SK-N-SH treated with all-trans-retinoic acid at 6 μM for 48 hours (cell line): Measurements from ENCODE around the gene PPT2.

Experiments
- ATAC-seq: fragments of 200-7000 bp; cut with Tn5 transposase; 3 replicates; pipeline ENCODE4 v1.9.1; 2020; ENCODE audit warnings: mild to moderate bottlenecking, moderate library complexity
- ARNTL ChIP-seq: fragments of 450-650 bp; formaldehyde crosslinking; IDR thresholded peaks from 2 replicates; pipeline ENCODE4 v1.5.0; 2020; ENCODE audit warnings: low read depth, mild to moderate bottlenecking, moderate library complexity, borderline replicate concordance
- BACH2 ChIP-seq: fragments of 250-450 bp; sonication (Bioruptor Pico); IDR thresholded peaks from 2 replicates; pipeline ENCODE4 v1.9.0; 2021; ENCODE audit warnings: mild to moderate bottlenecking, borderline replicate concordance
- CREB5 ChIP-seq: fragments of 250-450 bp; sonication (Bioruptor Pico); IDR thresholded peaks from 2 replicates; pipeline ENCODE4 v1.5.1; 2020; ENCODE audit warnings: low read depth, mild to moderate bottlenecking, moderate library complexity
- CSDC2 ChIP-seq: fragments of 250-450 bp; sonication (Bioruptor Pico); IDR thresholded peaks from 2 replicates; pipeline ENCODE4 v1.5.0; 2020; ENCODE audit warnings: mild to moderate bottlenecking, moderate library complexity
- ESRRG ChIP-seq: fragments of 250-450 bp; sonication (Bioruptor Pico); IDR thresholded peaks from 2 replicates; pipeline ENCODE4 v1.6.1; 2021; ENCODE audit warnings: mild to moderate bottlenecking
- GLIS3 ChIP-seq: fragments of 250-450 bp; sonication (Bioruptor Pico); IDR thresholded peaks from 2 replicates; pipeline ENCODE4 v1.5.0; 2020; ENCODE audit warnings: mild to moderate bottlenecking, moderate library complexity
- ISL1 ChIP-seq: fragments of 250-450 bp; sonication (Bioruptor Pico); IDR thresholded peaks from 2 replicates; pipeline ENCODE4 v2.1.2; 2022; ENCODE audit warnings: mild to moderate bottlenecking, moderate library complexity
- OSR1 ChIP-seq: fragments of 250-450 bp; sonication (Bioruptor Pico); IDR thresholded peaks from 2 replicates; pipeline ENCODE4 v1.8.0; 2022; ENCODE audit warnings: moderate library complexity, mild to moderate bottlenecking, inconsistent platforms
- POU6F1 ChIP-seq: fragments of 250-450 bp; sonication (Bioruptor Pico); IDR thresholded peaks from 2 replicates; pipeline ENCODE4 v1.8.0; 2021; ENCODE audit warnings: low read depth, mild to moderate bottlenecking, moderate library complexity, borderline replicate concordance
- PPARA ChIP-seq: fragments of 250-450 bp; sonication (Bioruptor Pico); IDR thresholded peaks from 2 replicates; pipeline ENCODE4 v1.5.0; 2020; ENCODE audit warnings: mild to moderate bottlenecking, borderline replicate concordance
- RARB ChIP-seq: fragments of 250-450 bp; sonication (Bioruptor Pico); IDR thresholded peaks from 2 replicates; pipeline ENCODE4 v1.8.0; 2021; ENCODE audit warnings: mild to moderate bottlenecking, moderate library complexity
- TCF4 ChIP-seq: fragments of 250-450 bp; sonication (Bioruptor Pico); IDR thresholded peaks from 2 replicates; pipeline ENCODE4 v1.8.0; 2021; ENCODE audit warnings: mild to moderate bottlenecking, moderate library complexity, borderline replicate concordance
- TOX ChIP-seq: fragments of 250-450 bp; sonication (Bioruptor Pico); IDR thresholded peaks from 2 replicates; pipeline ENCODE4 v1.8.0; 2021; ENCODE audit warnings: mild to moderate bottlenecking, moderate library complexity, borderline replicate concordance
- ZC3H10 ChIP-seq: fragments of 250-450 bp; sonication (Bioruptor Pico); IDR thresholded peaks from 2 replicates; pipeline ENCODE4 v1.5.1; 2021; ENCODE audit warnings: mild to moderate bottlenecking, moderate library complexity
- ZFP30 ChIP-seq: fragments of 450-650 bp; formaldehyde crosslinking; IDR thresholded peaks from 2 replicates; pipeline ENCODE4 v1.5.0; 2022; ENCODE audit warnings: mild to moderate bottlenecking, moderate library complexity
- ZNF565 ChIP-seq: fragments of 450-650 bp; formaldehyde crosslinking; conservative IDR thresholded peaks from 2 replicates; pipeline ENCODE4 v1.5.0; 2020; ENCODE audit warnings: low read depth, mild to moderate bottlenecking, moderate library complexity
- ZNF70 ChIP-seq: fragments of 450-650 bp; formaldehyde crosslinking; IDR thresholded peaks from 2 replicates; pipeline ENCODE4 v1.5.0; 2020; ENCODE audit warnings: mild to moderate bottlenecking, moderate library complexity
- ZNF8 ChIP-seq: fragments of 450-650 bp; formaldehyde crosslinking; IDR thresholded peaks from 2 replicates; pipeline ENCODE4 v1.5.0; 2020; ENCODE audit warnings: mild to moderate bottlenecking, moderate library complexity
- TF ChIP-seq, protein P1 (sequence below): fragments of 250-450 bp; sonication (Bioruptor Pico); IDR thresholded peaks from 2 replicates; pipeline ENCODE4 v1.5.0; 2020; ENCODE audit warnings: mild to moderate bottlenecking, moderate library complexity
- TF ChIP-seq, protein P2 (sequence below): fragments of 250-450 bp; sonication (Bioruptor Pico); IDR thresholded peaks from 2 replicates; pipeline ENCODE4 v1.5.1; 2021; ENCODE audit warnings: mild to moderate bottlenecking, moderate library complexity
- TF ChIP-seq, protein P3 (sequence below): fragments of 250-450 bp; sonication (Bioruptor Pico); IDR thresholded peaks from 2 replicates; pipeline ENCODE4 v1.8.0; 2020; ENCODE audit warnings: mild to moderate bottlenecking, moderate library complexity, borderline replicate concordance

PPT2 gene

GRCh38 chr6:32146687-32147086 is 7.3 kb upstream of the PPT2 start:
- ATAC-seq: no peak
- TF ChIP-seq PPARA (CRISPR knock-in tag) (no peak), BACH2 (CRISPR knock-in tag) (no peak), ISL1 (CRISPR knock-in tag) (no peak), ZNF8 (no peak), CREB5 (CRISPR knock-in tag) (no peak), ESRRG (no peak), TCF4 (no peak), OSR1 (CRISPR knock-in tag) (no peak), ZNF70 (CRISPR knock-in tag) (no peak), ZNF565 (no peak)
- TF ChIP-seq, protein P1, sequence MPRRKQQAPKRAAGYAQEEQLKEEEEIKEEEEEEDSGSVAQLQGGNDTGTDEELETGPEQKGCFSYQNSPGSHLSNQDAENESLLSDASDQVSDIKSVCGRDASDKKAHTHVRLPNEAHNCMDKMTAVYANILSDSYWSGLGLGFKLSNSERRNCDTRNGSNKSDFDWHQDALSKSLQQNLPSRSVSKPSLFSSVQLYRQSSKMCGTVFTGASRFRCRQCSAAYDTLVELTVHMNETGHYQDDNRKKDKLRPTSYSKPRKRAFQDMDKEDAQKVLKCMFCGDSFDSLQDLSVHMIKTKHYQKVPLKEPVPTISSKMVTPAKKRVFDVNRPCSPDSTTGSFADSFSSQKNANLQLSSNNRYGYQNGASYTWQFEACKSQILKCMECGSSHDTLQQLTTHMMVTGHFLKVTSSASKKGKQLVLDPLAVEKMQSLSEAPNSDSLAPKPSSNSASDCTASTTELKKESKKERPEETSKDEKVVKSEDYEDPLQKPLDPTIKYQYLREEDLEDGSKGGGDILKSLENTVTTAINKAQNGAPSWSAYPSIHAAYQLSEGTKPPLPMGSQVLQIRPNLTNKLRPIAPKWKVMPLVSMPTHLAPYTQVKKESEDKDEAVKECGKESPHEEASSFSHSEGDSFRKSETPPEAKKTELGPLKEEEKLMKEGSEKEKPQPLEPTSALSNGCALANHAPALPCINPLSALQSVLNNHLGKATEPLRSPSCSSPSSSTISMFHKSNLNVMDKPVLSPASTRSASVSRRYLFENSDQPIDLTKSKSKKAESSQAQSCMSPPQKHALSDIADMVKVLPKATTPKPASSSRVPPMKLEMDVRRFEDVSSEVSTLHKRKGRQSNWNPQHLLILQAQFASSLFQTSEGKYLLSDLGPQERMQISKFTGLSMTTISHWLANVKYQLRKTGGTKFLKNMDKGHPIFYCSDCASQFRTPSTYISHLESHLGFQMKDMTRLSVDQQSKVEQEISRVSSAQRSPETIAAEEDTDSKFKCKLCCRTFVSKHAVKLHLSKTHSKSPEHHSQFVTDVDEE (CRISPR knock-in tag): no peak
- TF ChIP-seq, protein P2, sequence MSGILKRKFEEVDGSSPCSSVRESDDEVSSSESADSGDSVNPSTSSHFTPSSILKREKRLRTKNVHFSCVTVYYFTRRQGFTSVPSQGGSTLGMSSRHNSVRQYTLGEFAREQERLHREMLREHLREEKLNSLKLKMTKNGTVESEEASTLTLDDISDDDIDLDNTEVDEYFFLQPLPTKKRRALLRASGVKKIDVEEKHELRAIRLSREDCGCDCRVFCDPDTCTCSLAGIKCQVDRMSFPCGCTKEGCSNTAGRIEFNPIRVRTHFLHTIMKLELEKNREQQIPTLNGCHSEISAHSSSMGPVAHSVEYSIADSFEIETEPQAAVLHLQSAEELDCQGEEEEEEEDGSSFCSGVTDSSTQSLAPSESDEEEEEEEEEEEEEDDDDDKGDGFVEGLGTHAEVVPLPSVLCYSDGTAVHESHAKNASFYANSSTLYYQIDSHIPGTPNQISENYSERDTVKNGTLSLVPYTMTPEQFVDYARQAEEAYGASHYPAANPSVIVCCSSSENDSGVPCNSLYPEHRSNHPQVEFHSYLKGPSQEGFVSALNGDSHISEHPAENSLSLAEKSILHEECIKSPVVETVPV (CRISPR knock-in tag): no peak

GRCh38 chr6:32147401-32148132 is 6.4 kb upstream of the PPT2 start:
- ATAC-seq: no peak
- no peak for TF ChIP-seq ESRRG

DNA sequence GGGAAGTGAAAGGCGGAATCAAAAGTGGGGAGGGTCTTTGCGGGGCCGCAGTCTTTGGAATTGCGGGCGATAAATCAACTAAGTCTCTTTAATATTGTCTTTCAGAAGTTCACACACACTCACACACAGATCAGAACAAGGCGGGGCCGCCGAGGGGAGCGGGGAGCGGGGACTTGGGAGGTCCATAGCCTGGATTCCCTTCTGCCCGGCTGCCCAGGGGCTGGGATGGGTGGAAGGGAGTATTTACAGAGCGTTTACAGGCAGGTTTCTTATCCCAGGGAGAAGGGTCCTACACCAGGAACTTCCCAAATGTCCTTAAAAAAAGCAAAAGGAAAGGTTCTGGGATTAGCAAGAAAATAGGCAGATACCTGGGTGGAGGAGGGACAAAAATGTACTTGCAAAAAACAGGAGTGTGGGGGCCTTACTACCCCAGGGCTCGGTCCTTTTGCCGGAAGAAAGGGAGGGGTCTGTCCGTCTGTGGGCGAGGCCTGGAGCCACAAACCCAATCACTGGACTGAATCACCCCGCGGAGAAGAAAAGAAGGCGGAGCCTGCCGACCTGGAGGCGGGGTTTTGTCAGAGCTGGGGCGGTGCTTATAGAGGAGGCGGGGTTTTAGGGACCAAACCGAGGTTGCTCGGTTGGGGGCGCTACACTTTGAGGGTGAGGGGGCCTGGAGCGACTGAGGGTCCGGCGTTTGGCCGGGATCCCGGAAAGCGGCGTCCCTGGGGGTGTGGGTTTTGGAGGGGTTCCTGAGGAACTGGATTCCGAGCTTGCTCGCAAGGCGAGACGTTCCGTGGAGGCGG is 5.5 kb upstream of the PPT2 start:
- ATAC-seq: no peak
- TF ChIP-seq ZNF565 (no peak), PPARA (CRISPR knock-in tag) (no peak), ZC3H10 (CRISPR knock-in tag) (no peak), TCF4 (no peak), TOX (no peak), CSDC2 (CRISPR knock-in tag) (no peak), ARNTL (CRISPR knock-in tag) (no peak), ZFP30 (CRISPR knock-in tag) (no peak), OSR1 (CRISPR knock-in tag) (no peak), ISL1 (CRISPR knock-in tag) (no peak), RARB (no peak), POU6F1 (no peak), ZNF8 (no peak), GLIS3 (CRISPR knock-in tag) (no peak), CREB5 (CRISPR knock-in tag) (no peak)
- TF ChIP-seq, protein P3, sequence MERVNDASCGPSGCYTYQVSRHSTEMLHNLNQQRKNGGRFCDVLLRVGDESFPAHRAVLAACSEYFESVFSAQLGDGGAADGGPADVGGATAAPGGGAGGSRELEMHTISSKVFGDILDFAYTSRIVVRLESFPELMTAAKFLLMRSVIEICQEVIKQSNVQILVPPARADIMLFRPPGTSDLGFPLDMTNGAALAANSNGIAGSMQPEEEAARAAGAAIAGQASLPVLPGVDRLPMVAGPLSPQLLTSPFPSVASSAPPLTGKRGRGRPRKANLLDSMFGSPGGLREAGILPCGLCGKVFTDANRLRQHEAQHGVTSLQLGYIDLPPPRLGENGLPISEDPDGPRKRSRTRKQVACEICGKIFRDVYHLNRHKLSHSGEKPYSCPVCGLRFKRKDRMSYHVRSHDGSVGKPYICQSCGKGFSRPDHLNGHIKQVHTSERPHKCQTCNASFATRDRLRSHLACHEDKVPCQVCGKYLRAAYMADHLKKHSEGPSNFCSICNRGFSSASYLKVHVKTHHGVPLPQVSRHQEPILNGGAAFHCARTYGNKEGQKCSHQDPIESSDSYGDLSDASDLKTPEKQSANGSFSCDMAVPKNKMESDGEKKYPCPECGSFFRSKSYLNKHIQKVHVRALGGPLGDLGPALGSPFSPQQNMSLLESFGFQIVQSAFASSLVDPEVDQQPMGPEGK (CRISPR knock-in tag): no peak
- TF ChIP-seq, protein P1 (CRISPR knock-in tag): no peak
